HEK293T (cell line): ENCODE measurements around the gene ANO2.

Experiments
- CTCF ChIA-PET: fragments of 350-600 bp; formaldehyde crosslinking; extraction: SDS; loops from one replicate; lab custom pipeline; 2021; ENCODE audit warnings: antibody characterized with exemption, inconsistent platforms; lab: Yijun Ruan, JAX
- POLR2A ChIA-PET: fragments of 350-600 bp; formaldehyde crosslinking; extraction: SDS; loops from one replicate; lab custom pipeline; 2020; ENCODE audit warnings: antibody characterized with exemption, inconsistent platforms; lab: Yijun Ruan, JAX
- DNase-seq: peaks from one replicate; pipeline ENCODE4 v3.0.0; 2012; ENCODE audit warnings: mixed read lengths; ENCODE audit errors: extremely low spot score
- ARNT ChIP-seq: fragments of 450-650 bp; IDR thresholded peaks from 2 replicates; pipeline ENCODE4 v1.6.1; 2017; ENCODE audit warnings: mild to moderate bottlenecking
- BHLHE40 ChIP-seq: fragments of 450-650 bp; IDR thresholded peaks from 2 replicates; pipeline ENCODE4 v1.6.1; 2016; ENCODE audit warnings: mild to moderate bottlenecking, moderate library complexity, borderline replicate concordance
- CTBP1 ChIP-seq: fragments of 450-650 bp; IDR thresholded peaks from 2 replicates; pipeline ENCODE4 v1.6.1; 2016; ENCODE audit warnings: borderline replicate concordance
- ELF4 ChIP-seq: fragments of 450-650 bp; IDR thresholded peaks from 2 replicates; pipeline ENCODE4 v1.6.1; 2017; ENCODE audit warnings: antibody characterized with exemption
- FOXA1 ChIP-seq: fragments of 450-650 bp; IDR thresholded peaks from 2 replicates; pipeline ENCODE4 v1.6.1; 2016; ENCODE audit warnings: mild to moderate bottlenecking
- FOXK2 ChIP-seq: fragments of 450-650 bp; IDR thresholded peaks from 2 replicates; pipeline ENCODE4 v1.6.1; 2016; ENCODE audit warnings: mild to moderate bottlenecking
- FOXM1 ChIP-seq: fragments of 450-650 bp; IDR thresholded peaks from 2 replicates; pipeline ENCODE4 v1.6.1; 2017; ENCODE audit warnings: mild to moderate bottlenecking, borderline replicate concordance
- HDGF ChIP-seq: fragments of 450-650 bp; IDR thresholded peaks from 2 replicates; pipeline ENCODE4 v1.6.1; 2017; ENCODE audit warnings: antibody characterized with exemption, borderline replicate concordance
- L3MBTL2 ChIP-seq: fragments of 450-650 bp; conservative IDR thresholded peaks from 2 replicates; pipeline ENCODE4 v1.6.1; 2016; ENCODE audit warnings: mild to moderate bottlenecking
- LEF1 ChIP-seq: fragments of 450-650 bp; IDR thresholded peaks from 2 replicates; pipeline ENCODE4 v1.6.1; 2017; ENCODE audit warnings: mild to moderate bottlenecking, borderline replicate concordance
- NFRKB ChIP-seq: fragments of 450-650 bp; IDR thresholded peaks from 2 replicates; pipeline ENCODE4 v1.6.1; 2016; ENCODE audit warnings: mild to moderate bottlenecking, moderate library complexity
- PKNOX1 ChIP-seq: fragments of 450-650 bp; IDR thresholded peaks from 2 replicates; pipeline ENCODE4 v1.6.1; 2016
- SP1 ChIP-seq: fragments of 450-650 bp; IDR thresholded peaks from 2 replicates; pipeline ENCODE4 v1.6.1; 2017
- SUZ12 ChIP-seq: fragments of 450-650 bp; IDR thresholded peaks from 2 replicates; pipeline ENCODE4 v1.6.1; 2016; ENCODE audit warnings: mild to moderate bottlenecking
- TARDBP ChIP-seq: fragments of 450-650 bp; IDR thresholded peaks from 2 replicates; pipeline ENCODE4 v1.6.1; 2016
- ZNF384 ChIP-seq: fragments of 450-650 bp; IDR thresholded peaks from 2 replicates; pipeline ENCODE4 v1.6.1; 2016

ANO2 gene

GRCh38 chr12:5904969-5905368 is 40.1 kb downstream of the ANO2 start:
- ChIA-PET POLR2A (no interaction called here), CTCF (no interaction called here)
- no peak for DNase-seq
- TF ChIP-seq BHLHE40 = no peak
- no peak for TF ChIP-seq FOXK2
- TF ChIP-seq SUZ12 = no peak
- TF ChIP-seq SP1 = no peak
- TF ChIP-seq L3MBTL2 = no peak
- TF ChIP-seq CTBP1 = no peak
- no peak for TF ChIP-seq HDGF
- TF ChIP-seq ARNT = no peak
- no peak for TF ChIP-seq PKNOX1
- no peak for TF ChIP-seq ZNF384
- no peak for TF ChIP-seq TARDBP
- no peak for TF ChIP-seq FOXM1
- no peak for TF ChIP-seq FOXA1
- no peak for TF ChIP-seq LEF1
- TF ChIP-seq ELF4 = no peak
- TF ChIP-seq NFRKB = no peak

- ChIA-PET POLR2A (no interaction called here), CTCF (no interaction called here)
- TF ChIP-seq HDGF (no peak), FOXA1 (no peak), L3MBTL2 (no peak), SUZ12 (no peak), SP1 (no peak), FOXM1 (no peak), NFRKB (no peak), TARDBP (no peak), FOXK2 (no peak)
- DNase-seq = no peak
These were observed 40.6 kb downstream of the ANO2 start for GRCh38 chr12:5904441-5904840.

DNA sequence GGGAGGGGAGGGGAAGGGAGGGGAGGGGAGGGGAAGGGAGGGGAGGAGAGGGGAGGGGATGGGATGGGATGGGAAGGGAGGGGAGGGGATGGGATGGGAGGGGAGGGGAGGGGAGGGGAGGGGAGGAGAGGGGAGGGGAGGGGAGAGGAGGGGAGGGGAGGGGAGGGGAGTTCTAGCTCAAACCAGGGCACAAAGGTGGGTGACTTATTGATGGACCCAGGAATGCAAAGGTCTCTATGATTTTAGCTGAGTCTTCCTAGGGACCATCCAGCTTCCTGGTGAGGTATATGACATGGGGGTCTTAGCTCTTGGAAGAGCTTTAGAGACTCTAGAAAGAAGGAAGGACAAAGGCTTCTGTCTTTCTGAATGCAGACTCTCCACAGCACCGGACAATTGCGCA is 42.3 kb downstream of the ANO2 start:
- TF ChIP-seq ELF4 (no peak), PKNOX1 (no peak), CTBP1 (no peak), BHLHE40 (no peak), L3MBTL2 (no peak), NFRKB (no peak), ZNF384 (no peak), FOXA1 (no peak), FOXM1 (no peak), ARNT (no peak), HDGF (no peak), FOXK2 (no peak), SP1 (no peak), LEF1 (no peak)
- ChIA-PET CTCF (interaction anchor here (1.4 kb wide), 1 partner anchor 157 kb away, joined by 4 read pairs; no protein-coding TSS in a partner anchor), POLR2A (no interaction called here)
- no peak for DNase-seq

DNA sequence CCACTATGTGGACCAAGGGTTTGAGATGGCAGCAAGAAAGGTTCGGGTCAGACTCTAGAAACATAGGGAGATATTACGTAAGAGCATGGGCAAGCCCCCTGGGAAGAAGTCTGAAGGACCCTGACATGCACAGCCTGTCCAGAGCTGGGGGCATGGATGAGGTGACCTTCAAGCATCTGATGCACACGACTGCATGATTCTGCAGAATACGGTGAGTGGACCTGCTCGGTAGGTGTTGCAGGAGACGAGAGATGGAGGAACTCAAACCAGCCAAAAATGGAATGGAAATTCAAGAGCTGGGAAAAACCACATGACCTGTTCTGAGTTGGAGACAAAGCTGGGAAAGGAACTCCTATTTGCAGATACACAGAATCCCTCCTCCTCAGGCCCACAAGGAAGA is 43.6 kb downstream of the ANO2 start:
- CTCF ChIA-PET = interaction anchor here (1.4 kb wide), 1 partner anchor 156 kb away, joined by 4 read pairs; no protein-coding TSS in a partner anchor
- POLR2A ChIA-PET = no interaction called here
- DNase-seq = no peak
- TF ChIP-seq FOXA1 = no peak
- no peak for TF ChIP-seq PKNOX1
- TF ChIP-seq ARNT = no peak

GRCh38 chr12:5900533-5901205 is 44.4 kb downstream of the ANO2 start:
- TF ChIP-seq ARNT (no peak), HDGF (no peak), ELF4 (no peak), FOXK2 (no peak), SP1 (no peak), PKNOX1 (no peak), L3MBTL2 (no peak), FOXA1 (no peak), TARDBP (no peak), FOXM1 (no peak), LEF1 (no peak), CTBP1 (no peak), NFRKB (no peak), BHLHE40 (no peak), ZNF384 (no peak), SUZ12 (no peak)
- ChIA-PET CTCF (no interaction called here), POLR2A (no interaction called here)
- no peak for DNase-seq

GRCh38 chr12:5900076-5900475 is 45.0 kb downstream of the ANO2 start:
- TF ChIP-seq FOXA1 (no peak), HDGF (no peak), CTBP1 (no peak), ARNT (no peak), FOXM1 (no peak), L3MBTL2 (no peak), ELF4 (no peak), TARDBP (no peak), ZNF384 (no peak)
- CTCF ChIA-PET = no interaction called here

More at GRCh38 chr12:5900076-5900475, 45.0 kb downstream of the ANO2 start:
- POLR2A ChIA-PET = no interaction called here
- no peak for DNase-seq
